ENCODE results near the gene TNFRSF9. TPM values are rescaled to one million over a fixed set of nuclear protein-coding genes. Genes with fewer than 3 reads are reported as not detected.
"Not testable (repeated sequence)": the region's sequence is repeated elsewhere in the genome, so short reads cannot be mapped to it uniquely, and the experiment has no call there.

The TNFRSF9 gene
- total RNA-seq, 1 experiment from 2014 or later = 10.5 TPM

DNA sequence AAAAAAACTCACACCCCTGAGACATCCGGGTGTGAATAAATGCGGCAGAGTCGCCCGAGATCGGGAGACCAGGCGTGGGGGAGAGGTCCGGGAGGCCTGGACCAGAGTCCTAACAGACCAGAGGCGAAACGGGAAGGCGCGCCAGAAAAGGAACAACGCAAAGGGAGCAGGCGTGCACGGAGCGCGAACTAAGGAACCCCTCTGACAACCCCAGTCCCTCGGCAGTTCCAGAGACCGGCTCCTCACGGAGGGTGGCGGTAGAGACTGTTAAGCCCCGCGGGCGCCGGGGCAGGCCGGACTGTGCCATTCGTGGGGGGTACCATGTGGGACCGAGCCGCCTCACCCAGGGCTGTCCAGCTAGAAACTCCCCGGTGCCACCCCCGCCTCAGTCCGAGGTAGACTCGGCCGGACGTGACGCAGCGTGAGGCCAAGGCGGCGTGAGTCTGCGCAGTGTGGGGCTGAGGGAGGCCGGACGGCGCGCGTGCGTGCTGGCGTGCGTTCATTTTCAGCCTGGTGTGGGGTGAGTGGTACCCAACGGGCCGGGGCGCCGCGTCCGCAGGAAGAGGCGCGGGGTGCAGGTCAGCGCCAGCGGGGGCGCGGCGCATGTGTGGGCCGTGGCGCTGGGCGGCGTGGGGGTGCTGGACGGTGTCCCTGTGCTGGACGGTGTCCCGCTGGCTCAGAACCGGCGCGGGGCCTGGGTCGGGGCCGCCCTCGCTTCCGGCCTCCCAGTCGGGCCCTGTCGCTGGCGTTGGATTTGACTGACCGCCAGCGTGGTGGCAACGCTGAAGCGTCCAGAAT is 20.8 kb upstream of the TNFRSF9 start, which contains the start of gene PARK7:
PARK7 (plus strand) TSS at position 496 of the 798 bp plus-strand sequence. CDS start 1,075 bp downstream, outside the sequence.
- peak; percentile 99 for DNase-seq (ENCODE audit: low read depth)

- no peak for DNase-seq (ENCODE audit: low read depth)
These were observed 20.2 kb upstream of the TNFRSF9 start for GRCh38 chr1:7960867-7961215.

GRCh38 chr1:7960165-7960564 is 19.5 kb upstream of the TNFRSF9 start:
- no peak for DNase-seq (ENCODE audit: low read depth)

- peak; percentile 63 for DNase-seq (ENCODE audit: low read depth)
These were observed 15.8 kb upstream of the TNFRSF9 start for GRCh38 chr1:7956218-7957032.

DNA sequence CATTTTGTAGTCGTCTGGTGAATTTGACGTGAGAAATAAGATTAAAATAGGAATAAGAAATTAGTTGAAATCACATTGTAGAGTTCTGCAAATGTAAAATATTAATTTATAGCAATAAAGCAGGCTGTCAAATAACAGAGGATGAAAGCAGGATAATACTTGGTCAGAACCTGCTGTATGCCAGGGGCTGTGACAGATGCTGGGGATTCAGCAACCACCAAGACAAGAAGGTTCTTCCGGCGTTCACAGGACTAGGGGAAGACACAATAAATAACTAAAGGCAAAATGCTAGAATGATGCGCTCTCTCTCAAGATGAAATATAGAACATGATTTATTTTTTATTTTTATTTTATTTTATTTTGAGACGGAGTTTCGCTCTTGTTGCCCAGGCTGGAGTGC is 14.0 kb upstream of the TNFRSF9 start:
- DNase-seq (ENCODE audit: low read depth) = no peak

GRCh38 chr1:7953850-7954609 is 13.4 kb upstream of the TNFRSF9 start:
- DNase-seq (ENCODE audit: low read depth) = peak; percentile 85

DNA sequence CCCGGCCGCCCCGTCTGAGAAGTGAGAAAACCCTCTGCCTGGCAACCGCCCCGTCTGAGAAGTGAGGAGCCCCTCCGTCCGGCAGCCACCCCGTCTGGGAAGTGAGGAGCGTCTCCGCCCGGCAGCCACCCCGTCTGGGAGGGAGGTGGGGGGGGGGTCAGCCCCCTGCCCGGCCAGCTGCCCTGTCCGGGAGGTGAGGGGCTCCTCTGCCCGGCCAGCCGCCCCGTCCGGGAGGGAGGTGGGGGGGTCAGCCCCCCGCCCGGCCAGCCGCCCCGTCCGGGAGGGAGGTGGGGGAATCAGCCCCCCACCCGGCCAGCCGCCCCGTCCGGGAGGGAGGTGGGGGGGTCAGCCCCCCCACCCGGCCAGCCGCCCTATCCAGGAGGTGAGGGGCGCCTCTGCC is 12.2 kb upstream of the TNFRSF9 start:
- DNase-seq (ENCODE audit: low read depth) = not testable (repeated sequence)

- peak; percentile 93 for DNase-seq (ENCODE audit: low read depth)
These were observed 8.3 kb upstream of the TNFRSF9 start for GRCh38 chr1:7948960-7949359.

- DNase-seq (ENCODE audit: low read depth) = no peak
These were observed 2.6 kb upstream of the TNFRSF9 start for GRCh38 chr1:7943251-7943650.

GRCh38 chr1:7942214-7942921 is 1.7 kb upstream of the TNFRSF9 start:
- DNase-seq (ENCODE audit: low read depth) = peak; percentile 29

DNA sequence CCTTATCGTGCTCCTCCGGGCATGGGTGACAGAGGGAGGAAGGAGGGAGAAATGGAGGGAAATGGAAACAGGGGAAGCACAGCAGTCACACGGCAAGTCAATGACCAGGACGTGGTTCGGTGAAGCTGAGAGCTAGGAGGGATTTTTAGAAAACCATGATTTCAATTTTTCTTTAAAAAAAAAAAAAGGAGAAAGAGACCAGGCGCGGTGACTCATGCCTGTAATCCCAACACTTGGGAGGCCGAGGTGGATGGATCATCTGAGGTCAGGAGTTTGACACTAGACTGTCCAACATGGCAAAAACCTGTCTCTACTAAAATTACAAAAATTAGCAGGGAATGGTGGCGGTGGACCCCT is 776 bp upstream of the TNFRSF9 start:
- peak; percentile 77 for DNase-seq (ENCODE audit: low read depth)

- DNase-seq (ENCODE audit: low read depth) = no peak
These were observed 605 bp downstream of the TNFRSF9 start for GRCh38 chr1:7940034-7940433.

DNA sequence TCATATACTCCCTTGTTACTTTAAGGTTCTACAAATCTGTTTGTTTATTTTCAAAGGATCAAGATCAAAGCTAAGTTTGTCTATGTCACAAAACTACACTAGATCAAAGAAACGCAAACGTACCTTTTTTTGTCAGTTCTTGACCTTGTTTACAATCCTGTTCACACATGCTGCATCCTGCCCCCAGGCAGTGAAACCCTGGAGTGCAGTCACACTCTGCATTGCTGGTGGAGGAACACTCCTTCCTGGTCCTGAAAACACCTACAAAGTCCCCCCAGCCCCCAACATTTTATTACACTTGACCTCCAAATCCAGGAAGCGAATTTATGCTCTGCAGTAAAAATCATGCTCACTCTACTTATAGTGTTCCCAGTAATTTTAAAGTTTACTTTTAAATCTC is 2.6 kb downstream of the TNFRSF9 start:
- no peak for DNase-seq (ENCODE audit: low read depth)

DNA sequence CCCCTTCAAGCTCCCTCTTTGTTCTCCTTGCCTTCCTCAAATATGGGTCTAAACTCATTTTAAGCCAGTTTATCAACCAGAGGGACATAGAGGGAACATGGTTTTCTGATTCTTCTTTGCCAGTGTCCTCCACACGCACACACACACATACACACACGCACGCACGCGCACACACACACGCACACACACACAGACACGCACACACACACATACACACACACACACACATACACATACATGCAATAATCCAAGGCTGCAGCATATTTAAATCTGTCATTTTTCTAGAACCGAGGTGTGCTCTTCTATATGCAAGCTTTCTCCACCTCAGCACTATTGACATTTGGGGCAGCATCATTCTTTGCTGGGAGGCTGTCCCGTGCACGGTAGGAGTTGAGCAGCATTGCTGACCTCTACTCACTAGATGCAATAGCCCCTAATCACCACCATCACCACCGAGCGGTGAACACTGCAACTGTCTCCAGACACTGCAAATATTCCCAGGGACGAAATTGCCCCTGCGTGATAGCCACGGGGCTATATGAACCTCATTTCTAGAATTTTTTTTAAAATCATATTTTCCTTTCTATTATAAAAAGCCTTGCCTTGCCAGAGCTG is 8.0 kb downstream of the TNFRSF9 start:
- DNase-seq (ENCODE audit: low read depth) = no peak

GRCh38 chr1:7931446-7931812 is 9.2 kb downstream of the TNFRSF9 start:
- no peak for DNase-seq (ENCODE audit: low read depth)

DNA sequence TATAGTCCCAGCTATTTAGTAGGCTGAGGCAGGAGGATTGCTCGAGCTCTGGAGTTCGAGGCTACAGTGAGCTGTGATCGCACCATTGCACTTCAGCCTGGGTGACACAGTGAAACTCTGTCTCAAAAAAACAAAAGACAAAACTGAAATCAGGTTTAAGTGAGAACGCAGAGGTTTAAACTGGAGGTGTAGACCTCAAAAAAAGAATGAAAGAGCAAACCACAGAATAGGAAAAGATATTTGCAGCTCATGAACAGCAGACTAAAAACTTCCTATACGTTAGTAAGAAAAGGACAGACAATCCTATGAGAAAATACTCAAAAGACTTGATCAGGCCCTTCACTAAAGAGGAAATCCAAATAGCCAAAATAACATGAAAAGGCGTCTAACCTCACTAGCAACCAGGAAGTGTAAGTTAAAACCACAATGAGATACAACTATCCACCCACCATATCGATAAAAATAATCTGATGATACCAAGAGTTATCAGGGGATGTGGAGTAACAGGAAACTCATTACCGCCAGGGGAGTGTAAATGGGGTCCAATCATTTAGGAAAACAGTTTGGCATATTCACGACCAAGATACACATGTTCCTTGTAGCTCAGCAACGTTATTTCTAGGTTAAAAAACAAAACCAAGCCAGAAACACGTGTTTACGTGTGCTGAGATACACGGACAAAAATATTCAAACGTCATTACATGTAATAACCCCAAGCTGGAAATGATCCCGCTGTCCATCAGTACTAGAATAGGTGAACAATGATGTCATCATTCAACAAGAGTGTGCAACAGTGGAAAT is 9.8 kb downstream of the TNFRSF9 start:
- DNase-seq (ENCODE audit: low read depth) = no peak

DNA sequence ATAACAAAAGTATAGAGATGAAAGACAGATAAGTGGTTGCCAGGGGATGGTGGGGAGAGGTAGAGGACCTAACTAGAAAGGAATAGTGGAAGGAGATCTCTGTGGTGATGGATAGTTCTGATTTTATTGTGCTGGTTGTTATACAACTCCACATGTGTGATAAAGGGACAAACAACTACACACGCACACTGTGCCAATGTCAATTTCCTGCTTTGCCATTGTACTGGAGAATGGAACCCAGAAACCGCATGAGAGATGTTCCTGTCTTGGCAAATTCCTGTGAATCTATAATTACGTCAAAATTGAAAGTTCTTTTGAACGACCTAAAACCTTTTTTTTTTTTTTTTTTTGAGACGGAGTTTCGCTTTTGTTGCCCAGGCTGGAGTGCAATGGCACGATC is 11.0 kb downstream of the TNFRSF9 start:
- DNase-seq (ENCODE audit: low read depth) = peak; percentile 23

DNA sequence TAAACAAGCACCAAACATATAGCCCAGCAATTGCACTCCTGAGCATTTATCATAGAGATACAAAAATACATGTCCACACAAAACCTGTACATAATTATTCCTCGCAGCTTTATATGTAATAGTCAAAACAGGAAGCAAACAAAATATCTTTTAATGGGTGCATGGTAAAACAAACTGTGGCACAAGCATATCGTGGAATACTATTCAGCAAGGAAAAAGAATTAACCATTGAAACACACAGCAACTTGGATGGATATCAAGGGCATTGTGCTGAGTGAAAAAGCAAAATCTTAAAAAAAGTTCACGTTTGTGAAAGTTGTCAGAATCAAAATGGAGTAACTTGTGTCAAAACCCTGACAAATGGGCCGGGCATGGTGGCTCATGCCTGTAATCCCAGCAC is 12.4 kb downstream of the TNFRSF9 start:
- DNase-seq (ENCODE audit: low read depth) = no peak

GRCh38 chr1:7927061-7927460 is 13.6 kb downstream of the TNFRSF9 start:
- DNase-seq (ENCODE audit: low read depth) = not testable (repeated sequence)

- peak; percentile 83 for DNase-seq (ENCODE audit: low read depth)
These were observed 18.3 kb downstream of the TNFRSF9 start for GRCh38 chr1:7922301-7922700.

All from M059J (cell line).